Erythroblast (primary cell): ENCODE measurements around the gene LRRC9.

Experiments used
- GATA1 ChIP-seq: IDR thresholded peaks from 2 replicates; pipeline ENCODE4 v1.6.1; 2011; ENCODE audit warnings: low read depth, mild to moderate bottlenecking, control low read depth, low read length, moderate library complexity
- POLR2A ChIP-seq: IDR thresholded peaks from 2 replicates; pipeline ENCODE4 v1.6.1; 2011; ENCODE audit warnings: mild to moderate bottlenecking, low read length

- no peak for TF ChIP-seq POLR2A
- TF ChIP-seq GATA1 = no peak
Measured at GRCh38 chr14:59983048-59983447, 63.1 kb downstream of the LRRC9 start.
